Measurements from ENCODE around the gene WDFY4. TPM values are rescaled to one million over a fixed set of nuclear protein-coding genes. Genes with fewer than 3 reads are reported as not detected.
A peak's percentile ranks its signal among the peaks of the same experiment; 100 is the strongest.

Gene WDFY4
- total and polyA plus RNA-seq, 9 of the 15 experiments (the other 6 are each of a cell fraction or from before 2014, with no cell fraction given): 0.01 to 0.02 (median 0.01) TPM; not detected in 6

- TF ChIP-seq REST (IDR thresholded peaks at IDR 0.05; ENCODE audit: borderline replicate concordance): peak; percentile 12; the same call in 1 of the 2 replicates
- TF ChIP-seq REST (CRISPR knock-in tag; IDR thresholded peaks at IDR 0.05; ENCODE audit: low read depth): no peak
- no peak for TF ChIP-seq SRSF7 (optimal IDR thresholded peaks at IDR 0.05; ENCODE audit: low read depth, low read length)
- TF ChIP-seq PKNOX1 (IDR thresholded peaks at IDR 0.05): peak; percentile 19; the same call in 1 of the 2 replicates
- TF ChIP-seq DLX4 (CRISPR knock-in tag; IDR thresholded peaks at IDR 0.05): no peak
- no peak for TF ChIP-seq ZNF347 (CRISPR knock-in tag; IDR thresholded peaks at IDR 0.05; ENCODE audit: low read depth)
- no peak for TF ChIP-seq MAFK (IDR thresholded peaks at IDR 0.05; ENCODE audit: low read length)
- no peak for TF ChIP-seq RCOR1 (IDR thresholded peaks at IDR 0.05; ENCODE audit: borderline replicate concordance in 1 of 2, low read depth in 2 of 2, low read length in 2 of 2)
- TF ChIP-seq NUFIP1 (IDR thresholded peaks at IDR 0.05; ENCODE audit: partially characterized antibody): no peak
- 0 out of 2 replicates have a peak, but pooled peaks have one; percentile 32 for TF ChIP-seq ZEB2 (IDR thresholded peaks at IDR 0.05)
- no peak for TF ChIP-seq MYNN (IDR thresholded peaks at IDR 0.05)
- TF ChIP-seq MYNN (CRISPR knock-in tag; IDR thresholded peaks at IDR 0.05): no peak
- TF ChIP-seq KLF10 (CRISPR knock-in tag; IDR thresholded peaks at IDR 0.05): no peak
- TF ChIP-seq ARID1B (IDR thresholded peaks at IDR 0.05): 0 out of 2 replicates have a peak, but pooled peaks have one; percentile 18
- no peak for TF ChIP-seq CREB3L1 (IDR thresholded peaks at IDR 0.05; ENCODE audit: borderline replicate concordance, low read depth)
- TF ChIP-seq ZSCAN29 (IDR thresholded peaks at IDR 0.05): no peak
- TF ChIP-seq CXXC5 (CRISPR knock-in tag; IDR thresholded peaks at IDR 0.05): 0 out of 2 replicates have a peak, but pooled peaks have one; percentile 27
- no peak for TF ChIP-seq TFAM (CRISPR knock-in tag; conservative IDR thresholded peaks at IDR 0.05)
Observed at GRCh38 chr10:49009199-49009979, 324.7 kb downstream of the WDFY4 start (continued).
